Stomach (tissue), 9 donors: ENCODE data around the gene GKAP1. TPM values are rescaled to one million over a fixed set of nuclear protein-coding genes. Genes with fewer than 3 reads are reported as not detected.
"Not testable (repeated sequence)": the region's sequence is repeated elsewhere in the genome, so short reads cannot be mapped to it uniquely, and the experiment has no call there.

Source experiments
- DNase-seq, 2 donors: peaks; one replicate each; pipeline versions ENCODE4 v3.0.0 to v3.0.0-alpha.2; 2013 to 2019
- H3K27ac ChIP-seq, 5 donors: fragments of 200-600 bp in 4 of 5; sonication (generic) in 4 of 5; one replicate each; pipeline ENCODE4 v1.5.1; 2013 to 2019; ENCODE audit warnings: mild to moderate bottlenecking in 1 of 5, moderate library complexity in 1 of 5
- H3K27me3 ChIP-seq, 3 donors: fragments of 200-600 bp; sonication (generic); one replicate each; pipeline ENCODE4 v1.5.1; 2017 to 2019; ENCODE audit warnings: mixed run types in 1 of 3
- H3K36me3 ChIP-seq, 4 donors: fragments of 200-600 bp; sonication (generic); 1 replicate in 3 of 4; 2 replicates in 1 of 4; pipeline ENCODE4 v1.5.1; 2016 to 2019
- H3K4me1 ChIP-seq, 4 donors: fragments of 200-600 bp; sonication (generic); one replicate each; pipeline ENCODE4 v1.5.1; 2016 to 2019
- H3K4me3 ChIP-seq, 4 donors: fragments of 200-600 bp; sonication (generic) in 3 of 4; one replicate each; pipeline ENCODE4 v1.5.1; 2016 to 2019; ENCODE audit warnings: mild to moderate bottlenecking in 1 of 4
- H3K9me3 ChIP-seq, 4 donors: fragments of 200-600 bp; sonication (generic); one replicate each; pipeline ENCODE4 v1.5.1; 2016 to 2019
- CTCF ChIP-seq, 7 experiments: fragments of 450-650 bp in 4 of 7; fragments of 200-600 bp in 3 of 7; sonication (generic) in 3 of 7; IDR thresholded peaks; one replicate each; pipeline ENCODE4 v1.5.1; 2016 to 2019; ENCODE audit warnings: antibody characterized with exemption in 7 of 7, control low read depth in 2 of 7, mild to moderate bottlenecking in 1 of 7
- EP300 ChIP-seq: sonication (generic); formaldehyde crosslinking; IDR thresholded peaks from one replicate; pipeline ENCODE4 v1.6.1; 2017; ENCODE audit warnings: antibody characterized with exemption
- POLR2A ChIP-seq, 4 donors: fragments of 450-650 bp; IDR thresholded peaks; one replicate each; pipeline ENCODE4 v1.6.1; 2016; ENCODE audit warnings: antibody characterized with exemption in 4 of 4, control low read depth in 2 of 4, mild to moderate bottlenecking in 1 of 4, moderate library complexity in 1 of 4
- POLR2AphosphoS5 ChIP-seq, 3 donors: sonication (generic); formaldehyde crosslinking; IDR thresholded peaks; one replicate each; pipeline ENCODE4 v1.6.1; 2016; ENCODE audit warnings: antibody characterized with exemption in 3 of 3
- WGBS, 5 donors: extraction: QIAGEN DNeasy Blood & Tissue Kit in 3 of 5; methylation state at CpG; one replicate each; pipeline versions ENCODE4 v1.1.5 to v1.1.7; 2013 to 2018; 5-methylcytosine and 5-hydroxymethylcytosine counted together
- intact Hi-C: fragments of 100-400 bp; cut with DNase I; formaldehyde crosslinking; loops from one replicate; pipeline ENCODE4 v1.15.1; 2023; ENCODE audit warnings: low total_unique reads
- polyA plus RNA-seq, 3 donors: library from polyadenylated mRNA; stranded (reverse); fragments of 200-250 nt; gene quantifications; one replicate each; pipeline ENCODE4 v1.2.3, GENCODE V29; 2013
- total RNA-seq, 5 donors: library from RNA; depleted of rRNA; stranded (reverse); fragments of >200 nt; gene quantifications; one replicate each; pipeline versions ENCODE4 v1.1.0 to v1.2.3, GENCODE V29; 2014 to 2016
- donor health status: healthy with polysubstance abuse.
- donor health status: Bipolar disorder and iron deficiency.
- donor health status: healthy.

GKAP1 gene
- total and polyA plus RNA-seq, 8 donors = 4.7 to 32.7 (median 10.3) TPM

DNA sequence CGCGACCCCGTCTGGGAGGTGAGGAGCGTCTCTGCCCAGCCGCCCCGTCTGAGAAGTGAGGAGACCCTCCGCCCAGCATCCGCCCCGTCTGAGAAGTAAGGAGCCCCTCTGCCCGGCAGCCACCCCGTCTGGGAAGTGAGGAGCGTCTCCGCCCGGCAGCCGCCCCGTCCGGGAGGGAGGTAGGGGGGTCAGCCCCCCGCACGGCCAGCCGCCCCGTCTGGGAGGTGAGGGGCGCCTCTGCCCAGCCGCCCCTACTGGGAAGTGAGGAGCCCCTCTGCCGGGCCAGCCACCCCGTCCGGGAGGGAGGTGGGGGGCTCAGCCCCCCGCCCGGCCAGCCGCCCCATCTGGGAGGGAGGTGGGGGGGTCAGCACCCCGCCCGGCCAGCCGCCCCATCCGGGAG, 13.6 kb downstream of the GKAP1 start:
- peaks cover 0 to 21% (median 18%) of the 10 kb centered on the region in 4 donors for H3K36me3 ChIP-seq
- H3K4me3 ChIP-seq, intact Hi-C loops, DNase-seq, H3K4me1 ChIP-seq, H3K9me3 ChIP-seq, H3K27me3 ChIP-seq, H3K27ac ChIP-seq: not testable (repeated sequence)
- WGBS, 5 donors = 83 to 98% (median 96%) methylated on average over 8 to 30 of the region's 33 CpGs; no CpG with 5 or more reads in 1 of the 5 donors

DNA sequence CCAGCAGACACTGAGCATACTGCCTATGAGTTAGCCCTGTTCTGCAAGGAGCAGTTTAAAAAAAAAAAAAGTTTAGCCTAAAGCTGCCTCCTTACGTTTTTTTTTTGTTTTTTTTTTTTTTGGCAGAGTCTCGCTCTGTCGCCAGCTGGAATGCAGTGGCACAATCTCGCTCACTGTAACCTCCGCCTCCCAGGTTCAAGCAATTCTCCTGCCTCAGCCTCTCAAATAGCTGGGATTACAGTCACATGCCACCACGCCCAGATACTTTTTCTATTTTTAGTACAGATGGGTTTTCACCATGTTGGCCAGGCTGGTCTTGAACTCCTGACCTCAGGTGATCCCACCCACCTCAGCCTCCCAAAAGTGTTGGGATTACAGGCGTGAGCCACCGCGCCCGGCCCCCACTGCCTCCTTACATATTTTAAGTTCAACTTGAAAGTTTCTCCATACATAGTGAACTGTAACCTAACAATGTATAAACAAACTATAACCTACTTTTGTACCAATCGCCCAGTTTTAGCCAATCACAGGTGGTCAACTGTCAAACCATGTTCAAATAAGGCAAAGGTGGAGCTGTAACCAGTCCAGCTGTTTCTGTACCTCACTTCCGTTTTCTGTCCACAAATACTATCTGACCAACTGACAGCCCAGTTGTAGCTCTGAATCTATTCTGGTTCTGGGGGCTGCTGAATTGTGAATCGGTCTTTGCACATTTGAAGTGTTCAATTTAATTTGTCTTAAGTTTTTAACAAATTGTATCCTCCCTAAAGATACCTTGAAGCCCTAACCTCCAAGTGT, 17.1 kb downstream of the GKAP1 start:
- TF ChIP-seq POLR2A (IDR thresholded peaks at IDR 0.05) (no peak), EP300 (no peak), POLR2AphosphoS5 (IDR thresholded peaks at IDR 0.05) (no peak), CTCF (IDR thresholded peaks at IDR 0.05) (no peak)
- WGBS, 5 donors = 83 to 87% (median 85%) methylated on average over 13 of the region's 13 CpGs
- Histone ChIP-seq H3K27me3 (no peaks in the 10 kb centered on the region), H3K4me3 (no peak overlapping the region), H3K9me3 (no peaks in the 10 kb centered on the region), H3K27ac (no peak overlapping the region), H3K4me1 (no peaks in the 10 kb centered on the region), H3K36me3 (peaks cover 4 to 37% (median 31%) of the 10 kb centered on the region in 4 donors)
- intact Hi-C loops = no loop called here
- DNase-seq = no peak

GRCh38 chr9:83794051-83794450, 23.5 kb downstream of the GKAP1 start:
- Histone ChIP-seq H3K27ac (no peak overlapping the region), H3K4me3 (no peak overlapping the region), H3K9me3 (no peaks in the 10 kb centered on the region), H3K36me3 (peaks cover 4 to 56% (median 39%) of the 10 kb centered on the region in 4 donors), H3K27me3 (no peaks in the 10 kb centered on the region), H3K4me1 (no peaks in the 10 kb centered on the region)
- no peak for TF ChIP-seq POLR2A (IDR thresholded peaks at IDR 0.05)
- TF ChIP-seq POLR2AphosphoS5 (IDR thresholded peaks at IDR 0.05) = no peak
- no peak for TF ChIP-seq CTCF (IDR thresholded peaks at IDR 0.05)
- TF ChIP-seq EP300 = no peak
- WGBS, 5 donors = 96 to 100% (median 98%) methylated on average over 2 of the region's 2 CpGs
- no peak for DNase-seq
- intact Hi-C loops = no loop called here

GRCh38 chr9:83792746-83793145, 24.8 kb downstream of the GKAP1 start:
- intact Hi-C loops = no loop called here
- no peak overlapping the region for H3K4me3 ChIP-seq
- no peak for DNase-seq
- TF ChIP-seq POLR2A (IDR thresholded peaks at IDR 0.05) (no peak), EP300 (no peak), POLR2AphosphoS5 (IDR thresholded peaks at IDR 0.05) (no peak), CTCF (IDR thresholded peaks at IDR 0.05) (no peak)
- no peaks in the 10 kb centered on the region for H3K9me3 ChIP-seq
- no peak overlapping the region for H3K27ac ChIP-seq
- WGBS, 5 donors = 92 to 97% (median 93%) methylated on average over 1 of the region's 1 CpG
- H3K4me1 ChIP-seq = no peaks in the 10 kb centered on the region
- H3K36me3 ChIP-seq = peaks cover 0 to 46% (median 32%) of the 10 kb centered on the region in 4 donors
- H3K27me3 ChIP-seq = no peaks in the 10 kb centered on the region

GRCh38 chr9:83778164-83778563, 39.4 kb downstream of the GKAP1 start:
- Histone ChIP-seq H3K4me3 (no peak overlapping the region), H3K9me3 (no peaks in the 10 kb centered on the region), H3K36me3 (peaks cover 4 to 34% (median 23%) of the 10 kb centered on the region in 4 donors), H3K4me1 (no peaks in the 10 kb centered on the region), H3K27ac (no peak overlapping the region), H3K27me3 (no peaks in the 10 kb centered on the region)
- WGBS, 5 donors = 88 to 96% (median 94%) methylated on average over 2 of the region's 2 CpGs
- intact Hi-C loops = no loop called here
- DNase-seq = no peak
- TF ChIP-seq EP300 (no peak), CTCF (IDR thresholded peaks at IDR 0.05) (no peak), POLR2A (IDR thresholded peaks at IDR 0.05) (no peak), POLR2AphosphoS5 (IDR thresholded peaks at IDR 0.05) (no peak)
